Caco-2 (cell line): ENCODE measurements around the gene CENPM. TPM values are rescaled to one million over a fixed set of nuclear protein-coding genes. Genes with fewer than 3 reads are reported as not detected.

Source experiments
- BruUV-seq: library from RNA; stranded (reverse); fragments of 400-500 nt; replicated peaks from 2 replicates; lab custom pipeline; 2021; lab: Mats Ljungman, UMichigan
- CTCF ChIA-PET: fragments of 300-600 bp; sonication (Branson Sonifier 250); formaldehyde crosslinking; loops from one replicate; lab custom pipeline; 2022; ENCODE audit warnings: antibody characterized with exemption; lab: Charles Lee
- POLR2A ChIA-PET: fragments of 300-600 bp; sonication (Branson Sonifier 250); formaldehyde crosslinking; loops from one replicate; lab custom pipeline; 2022; ENCODE audit warnings: antibody characterized with exemption; lab: Charles Lee
- DNase-seq, 2 experiments: peaks; one replicate each; pipeline versions ENCODE4 v3.0.0 to v3.0.0-alpha.2; 2020 to 2022
- H3K27me3 ChIP-seq: replicated peaks from 2 replicates; pipeline ENCODE4 v1.6.0; 2011; ENCODE audit warnings: low read length; ENCODE audit not compliant: control insufficient read depth, insufficient read depth
- H3K36me3 ChIP-seq: 2 replicates; pipeline ENCODE4 v1.5.1; 2011; ENCODE audit warnings: low read length; ENCODE audit not compliant: control insufficient read depth, insufficient read depth
- H3K4me1 ChIP-seq: fragments of 250-450 bp; sonication (Bioruptor Pico); 2 replicates; pipeline ENCODE4 v1.5.1; 2020; ENCODE audit warnings: mild to moderate bottlenecking
- H3K4me3 ChIP-seq: 2 replicates; pipeline ENCODE4 v1.5.1; 2011; ENCODE audit warnings: low read depth, mild to moderate bottlenecking, control low read depth, low read length
- H3K9me3 ChIP-seq: fragments of 250-450 bp; sonication (Bioruptor Pico); 2 replicates; pipeline ENCODE4 v1.5.1; 2020; ENCODE audit warnings: mild to moderate bottlenecking, moderate library complexity
- H3K27ac Mint-ChIP-seq: one replicate; pipeline ENCODE4 v1.8.0; 2022; ENCODE audit warnings: mixed read lengths; ENCODE audit not compliant: unreplicated experiment
- H3K27me3 Mint-ChIP-seq: one replicate; pipeline ENCODE4 v1.8.0; 2022; ENCODE audit warnings: mixed read lengths; ENCODE audit not compliant: insufficient read depth, unreplicated experiment
- H3K36me3 Mint-ChIP-seq: one replicate; pipeline ENCODE4 v1.8.0; 2022; ENCODE audit warnings: mild to moderate bottlenecking, mixed read lengths; ENCODE audit not compliant: insufficient read depth, unreplicated experiment
- H3K4me1 Mint-ChIP-seq: one replicate; pipeline ENCODE4 v1.8.0; 2022; ENCODE audit warnings: low read depth, mixed read lengths; ENCODE audit not compliant: unreplicated experiment
- H3K4me3 Mint-ChIP-seq: one replicate; pipeline ENCODE4 v1.8.0; 2022; ENCODE audit warnings: mild to moderate bottlenecking, moderate library complexity, mixed read lengths; ENCODE audit not compliant: unreplicated experiment
- H3K9me3 Mint-ChIP-seq: one replicate; pipeline ENCODE4 v1.8.0; 2022; ENCODE audit warnings: mixed read lengths; ENCODE audit not compliant: unreplicated experiment
- CTCF ChIP-seq, 2 experiments: fragments of 200-600 bp in 1 of 2; IDR thresholded peaks; 1 replicate in 1 of 2; 2 replicates in 1 of 2; pipeline versions ENCODE4 v1.5.1 to v1.8.0; 2011 to 2022; ENCODE audit warnings: antibody characterized with exemption in 1 of 2, control low read depth in 1 of 2, inconsistent platforms in 1 of 2, low read depth in 1 of 2, low read length in 1 of 2, mild to moderate bottlenecking in 1 of 2, moderate library complexity in 1 of 2; ENCODE audit not compliant: insufficient read depth in 1 of 2, severe bottlenecking in 1 of 2, unreplicated experiment in 1 of 2
- intact Hi-C: fragments of 100-400 bp; cut with micrococcal nuclease; formaldehyde crosslinking; loops from one replicate; pipeline ENCODE4 v1.10.0; 2022; ENCODE audit not compliant: unreplicated experiment
- total RNA-seq: library from RNA; stranded (reverse); gene quantifications from 2 replicates; pipeline ENCODE4 v1.2.3, GENCODE V29; 2022

CENPM gene
- total RNA-seq, 1 experiment from 2014 or later = 46.4 TPM

- H3K9me3 Mint-ChIP-seq = no peaks in the 10 kb centered on the region
- ChIA-PET POLR2A (no interaction called here), CTCF (interaction anchor here (1.4 kb wide), 1 partner anchor 10 kb away, joined by 5 read pairs; no protein-coding TSS in a partner anchor)
- Histone ChIP-seq H3K4me3 (no peak overlapping the region), H3K4me1 (no peaks in the 10 kb centered on the region), H3K36me3 (no peaks in the 10 kb centered on the region), H3K27me3 (no peaks in the 10 kb centered on the region), H3K9me3 (no peaks in the 10 kb centered on the region)
- H3K27me3 Mint-ChIP-seq = no peaks in the 10 kb centered on the region
- DNase-seq = no peak
- H3K4me3 Mint-ChIP-seq = no peak overlapping the region
- no TSS peak for BruUV-seq
- no peaks in the 10 kb centered on the region for H3K4me1 Mint-ChIP-seq
- intact Hi-C loops = no loop called here
- H3K27ac Mint-ChIP-seq = no peak overlapping the region
- TF ChIP-seq CTCF (IDR thresholded peaks at IDR 0.05; ENCODE audit: insufficient read depth in 1 of 2, low read depth in 1 of 2, low read length in 1 of 2, severe bottlenecking in 1 of 2, unreplicated experiment in 1 of 2) = no peak
- H3K36me3 Mint-ChIP-seq = peaks cover 60% of the 10 kb centered on the region
Measured at GRCh38 chr22:41935509-41935908, 11.4 kb downstream of the CENPM start.

GRCh38 chr22:41935015-41935351 is 12.0 kb downstream of the CENPM start:
- H3K4me1 Mint-ChIP-seq = no peaks in the 10 kb centered on the region
- intact Hi-C loops = no loop called here
- POLR2A ChIA-PET = no interaction called here
- no peak overlapping the region for H3K4me3 ChIP-seq
- CTCF ChIA-PET = interaction anchor here (1.4 kb wide), 1 partner anchor 9 kb away, joined by 5 read pairs; no protein-coding TSS in a partner anchor
- H3K36me3 ChIP-seq = no peaks in the 10 kb centered on the region
- H3K36me3 Mint-ChIP-seq = peaks cover 54% of the 10 kb centered on the region
- no peaks in the 10 kb centered on the region for H3K9me3 ChIP-seq
- no peaks in the 10 kb centered on the region for H3K9me3 Mint-ChIP-seq
- H3K27ac Mint-ChIP-seq = no peak overlapping the region
- no peak for TF ChIP-seq CTCF (IDR thresholded peaks at IDR 0.05; ENCODE audit: insufficient read depth in 1 of 2, low read depth in 1 of 2, low read length in 1 of 2, severe bottlenecking in 1 of 2, unreplicated experiment in 1 of 2)
- no TSS peak for BruUV-seq
- no peak overlapping the region for H3K4me3 Mint-ChIP-seq
- no peak for DNase-seq
- H3K27me3 Mint-ChIP-seq = no peaks in the 10 kb centered on the region
- no peaks in the 10 kb centered on the region for H3K27me3 ChIP-seq
- H3K4me1 ChIP-seq = no peaks in the 10 kb centered on the region

GRCh38 chr22:41934284-41935014 is 12.5 kb downstream of the CENPM start:
- H3K4me1 ChIP-seq = no peaks in the 10 kb centered on the region
- CTCF ChIA-PET = interaction anchor here (1.4 kb wide), 1 partner anchor 9 kb away, joined by 5 read pairs; no protein-coding TSS in a partner anchor
- Mint-ChIP-seq H3K27ac (no peak overlapping the region), H3K27me3 (no peaks in the 10 kb centered on the region), H3K4me1 (no peaks in the 10 kb centered on the region), H3K4me3 (no peak overlapping the region), H3K36me3 (peaks cover 49% of the 10 kb centered on the region), H3K9me3 (no peaks in the 10 kb centered on the region)
- H3K4me3 ChIP-seq = no peak overlapping the region
- TF ChIP-seq CTCF (IDR thresholded peaks at IDR 0.05; ENCODE audit: insufficient read depth in 1 of 2, low read depth in 1 of 2, low read length in 1 of 2, severe bottlenecking in 1 of 2, unreplicated experiment in 1 of 2) = no peak
- H3K27me3 ChIP-seq = no peaks in the 10 kb centered on the region
- intact Hi-C loops = no loop called here
- POLR2A ChIA-PET = no interaction called here
- DNase-seq = no peak
- BruUV-seq = no TSS peak
- no peaks in the 10 kb centered on the region for H3K9me3 ChIP-seq
- H3K36me3 ChIP-seq = no peaks in the 10 kb centered on the region
